Activated CD4-positive, alpha-beta T cell treated with anti-CD3 and anti-CD28 coated beads for 36 hours (primary cell): ENCODE data around the gene NOL12. TPM values are rescaled to one million over a fixed set of nuclear protein-coding genes. Genes with fewer than 3 reads are reported as not detected.

Source experiments
- ATAC-seq: fragments of 200-7000 bp; cut with Tn5 transposase; one replicate; pipeline ENCODE4 v1.10.0; 2021; ENCODE audit warnings: mild to moderate bottlenecking, moderate library complexity
- CTCF ChIA-PET: fragments of 350-600 bp; sonication (Branson Sonifier 250); formaldehyde crosslinking; loops from one replicate; lab custom pipeline; 2021; ENCODE audit warnings: antibody characterized with exemption; lab: Charles Lee
- POLR2A ChIA-PET: fragments of 350-600 bp; sonication (Branson Sonifier 250); formaldehyde crosslinking; loops from one replicate; lab custom pipeline; 2021; ENCODE audit warnings: antibody characterized with exemption, inconsistent platforms; lab: Charles Lee
- DNase-seq: peaks from one replicate; pipeline ENCODE4 v3.0.0-alpha.2; 2020
- H3K27ac Mint-ChIP-seq: one replicate; pipeline ENCODE4 v1.8.0; 2021; ENCODE audit warnings: mixed read lengths
- H3K27me3 Mint-ChIP-seq: one replicate; pipeline ENCODE4 v1.8.0; 2021; ENCODE audit warnings: mixed read lengths
- H3K36me3 Mint-ChIP-seq: one replicate; pipeline ENCODE4 v1.8.0; 2021; ENCODE audit warnings: low read depth, mixed read lengths
- H3K4me1 Mint-ChIP-seq: one replicate; pipeline ENCODE4 v1.8.0; 2021; ENCODE audit warnings: mixed read lengths
- H3K4me3 Mint-ChIP-seq: one replicate; pipeline ENCODE4 v1.8.0; 2021; ENCODE audit warnings: mild to moderate bottlenecking, moderate library complexity, mixed read lengths
- H3K9me3 Mint-ChIP-seq: one replicate; pipeline ENCODE4 v1.8.0; 2021; ENCODE audit warnings: low read depth, mixed read lengths
- intact Hi-C, 2 experiments: fragments of 100-400 bp; cut with DNase I in 1 of 2; cut with micrococcal nuclease in 1 of 2; formaldehyde crosslinking; loops; one replicate each; pipeline versions ENCODE4 v1.14.2 to v1.15.1; 2022 to 2024; cut with DNase I, micrococcal nuclease
- total RNA-seq, 2 experiments: library from RNA; stranded (reverse); gene quantifications; one replicate each; pipeline ENCODE4 v1.2.3, GENCODE V29; 2021

The NOL12 gene
- total RNA-seq, 2 experiments from 2014 or later: 37.1 to 42.3 TPM

- no peaks in the 10 kb centered on the region for H3K9me3 Mint-ChIP-seq
- peaks cover 31% of the 10 kb centered on the region for H3K4me1 Mint-ChIP-seq
- peak overlapping the region; percentile 86 for H3K4me3 Mint-ChIP-seq
- H3K36me3 Mint-ChIP-seq: peaks cover 2% of the 10 kb centered on the region
- H3K27ac Mint-ChIP-seq: peak overlapping the region; percentile 59
- ATAC-seq (no peak), DNase-seq (no peak)
- POLR2A ChIA-PET: interaction anchor here (1.3 to 2.6 kb wide), 2 partner anchors 12 to 17 kb away, joined by 5 to 8 read pairs; no protein-coding TSS in a partner anchor
- intact Hi-C loops: loop anchor here in 1 of 2 experiments (2.0 kb wide), 1 partner anchor 17 kb away; no protein-coding TSS in a partner anchor
- H3K27me3 Mint-ChIP-seq: no peaks in the 10 kb centered on the region
- CTCF ChIA-PET: interaction anchor here (0.7 to 8.6 kb wide), 5 partner anchors 12 to 541 kb away, joined by 3 to 98 read pairs (median 36); no protein-coding TSS in a partner anchor
Measured at GRCh38 chr22:37659897-37660708, 26.0 kb upstream of the NOL12 start.

DNA sequence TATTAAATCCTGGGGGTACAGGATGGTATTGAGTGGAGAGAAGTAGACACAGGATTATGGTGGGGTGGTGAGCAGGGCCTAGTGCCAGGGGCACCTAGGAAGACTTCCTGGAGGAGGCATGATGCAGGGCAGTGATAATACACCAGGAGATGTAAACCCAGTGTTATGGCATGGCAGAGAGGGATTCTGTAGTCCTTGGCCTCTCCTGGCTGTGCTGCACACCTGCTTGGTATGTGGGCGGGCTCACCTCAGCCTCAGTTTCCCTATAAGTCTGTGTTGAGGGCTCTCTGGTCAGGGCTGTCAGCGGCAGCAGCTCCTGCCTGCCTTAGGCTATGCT is 25.5 kb upstream of the NOL12 start:
- DNase-seq (no peak), ATAC-seq (no peak)
- Mint-ChIP-seq H3K27ac (no peak overlapping the region), H3K4me3 (peak overlapping the region; percentile 86), H3K9me3 (no peaks in the 10 kb centered on the region), H3K27me3 (no peaks in the 10 kb centered on the region), H3K36me3 (peaks cover 2% of the 10 kb centered on the region), H3K4me1 (peaks cover 31% of the 10 kb centered on the region)
- CTCF ChIA-PET: interaction anchor here (1.0 to 8.6 kb wide), 6 partner anchors 17 to 68 kb away, joined by 4 to 98 read pairs (median 12); no protein-coding TSS in a partner anchor
- POLR2A ChIA-PET: interaction anchor here (1.2 to 1.3 kb wide), 2 partner anchors 18 kb away, joined by 5 to 6 read pairs; no protein-coding TSS in a partner anchor
- intact Hi-C loops: no loop called here

DNA sequence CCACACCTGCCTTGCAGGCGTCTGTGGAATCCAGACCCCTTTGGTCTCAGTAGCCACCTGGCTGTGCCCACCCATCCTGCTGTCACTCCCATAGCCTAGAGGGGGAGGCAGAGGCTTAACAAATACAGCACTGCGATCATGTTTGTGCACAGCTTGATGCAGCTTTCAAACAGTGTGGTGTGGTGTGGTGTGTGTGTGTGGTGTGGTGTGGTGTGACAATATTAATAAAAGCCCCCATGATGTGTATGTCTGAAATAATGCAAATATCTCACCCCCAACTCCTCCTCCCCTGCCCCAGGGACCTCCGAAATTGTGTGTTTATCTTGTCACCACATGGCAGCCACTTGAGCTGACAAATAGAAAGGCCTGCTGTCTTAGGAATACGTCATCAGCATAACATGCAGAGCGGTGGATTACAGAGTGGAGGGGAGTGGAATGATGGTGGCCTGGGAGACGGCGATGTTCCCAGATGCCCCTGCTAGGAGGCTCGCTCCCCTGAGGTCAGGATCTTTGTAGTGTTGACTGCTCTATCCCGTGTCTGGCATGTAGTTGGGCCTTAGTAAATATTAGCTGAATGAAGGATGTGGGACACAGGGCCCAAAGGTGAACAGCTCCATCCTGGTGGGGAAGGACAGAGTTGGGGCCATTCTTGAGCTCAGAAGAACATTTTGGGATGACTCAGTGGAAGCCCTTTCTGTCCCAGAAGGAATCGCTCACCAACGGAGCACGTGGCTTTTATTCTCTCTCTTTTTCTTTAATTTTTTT is 24.8 kb upstream of the NOL12 start:
- peaks cover 31% of the 10 kb centered on the region for H3K4me1 Mint-ChIP-seq
- CTCF ChIA-PET: interaction anchor here (0.7 to 8.6 kb wide), 11 partner anchors 10 to 254 kb away, joined by 3 to 98 read pairs (median 4); partner anchors contain the start of genes LGALS1, NOL12 and SH3BP1

DNA sequence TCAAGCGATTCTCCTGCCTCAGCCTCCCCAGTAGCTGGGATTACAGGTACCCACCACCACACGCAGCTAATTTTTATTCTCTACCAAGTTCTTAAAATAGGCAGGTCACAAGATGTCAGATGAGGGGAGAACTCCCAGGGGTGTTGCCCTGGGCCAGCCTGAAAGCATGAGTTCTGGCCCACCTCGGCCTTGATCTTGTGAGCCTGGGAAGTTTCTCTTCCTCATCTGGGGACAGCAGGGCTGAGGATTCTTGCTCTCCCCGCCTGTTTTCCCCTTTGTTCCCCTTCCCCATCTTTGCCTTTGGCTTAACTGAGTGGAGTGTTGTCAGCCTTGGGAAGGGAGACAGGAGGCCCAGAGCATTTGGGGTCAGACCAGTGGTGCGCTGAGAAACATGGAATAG is 24.1 kb upstream of the NOL12 start:
- H3K27ac Mint-ChIP-seq: no peak overlapping the region
- CTCF ChIA-PET: interaction anchor here (1.0 to 8.6 kb wide), 9 partner anchors 10 to 70 kb away, joined by 3 to 98 read pairs (median 4); partner anchors contain the start of genes LGALS1, NOL12 and SH3BP1

More for the DNA sequence above, 24.8 kb upstream of the NOL12 start:
- POLR2A ChIA-PET: interaction anchor here (0.5 to 1.2 kb wide), 3 partner anchors 14 to 44 kb away, joined by 3 to 6 read pairs (median 3); partner anchors contain the start of gene LGALS1
- Mint-ChIP-seq H3K9me3 (no peaks in the 10 kb centered on the region), H3K27me3 (no peaks in the 10 kb centered on the region), H3K4me3 (no peak overlapping the region), H3K27ac (peak overlapping the region; percentile 2), H3K36me3 (peaks cover 6% of the 10 kb centered on the region)
- ATAC-seq: no peak
- intact Hi-C loops: no loop called here
- DNase-seq: no peak

GRCh38 chr22:37663521-37664140 is 22.5 kb upstream of the NOL12 start:
- POLR2A ChIA-PET: no interaction called here
- Mint-ChIP-seq H3K36me3 (peaks cover 11% of the 10 kb centered on the region), H3K27me3 (no peaks in the 10 kb centered on the region), H3K4me1 (peaks cover 25% of the 10 kb centered on the region), H3K9me3 (no peaks in the 10 kb centered on the region), H3K27ac (no peak overlapping the region), H3K4me3 (no peak overlapping the region)
- CTCF ChIA-PET: interaction anchor here (0.7 to 8.6 kb wide), 4 partner anchors 9 to 26 kb away, joined by 3 to 98 read pairs (median 6); no protein-coding TSS in a partner anchor
- intact Hi-C loops: no loop called here
- no peak for DNase-seq
- no peak for ATAC-seq

More for the DNA sequence above, 24.1 kb upstream of the NOL12 start:
- H3K27me3 Mint-ChIP-seq: no peaks in the 10 kb centered on the region
- peaks cover 11% of the 10 kb centered on the region for H3K36me3 Mint-ChIP-seq
- intact Hi-C loops: no loop called here
- peaks cover 31% of the 10 kb centered on the region for H3K4me1 Mint-ChIP-seq
- POLR2A ChIA-PET: interaction anchor here (0.6 to 1.2 kb wide), 3 partner anchors 13 to 19 kb away, joined by 3 to 6 read pairs (median 6); partner anchors contain the start of gene LGALS1
- no peak for DNase-seq
- H3K4me3 Mint-ChIP-seq: no peak overlapping the region
- no peaks in the 10 kb centered on the region for H3K9me3 Mint-ChIP-seq
- ATAC-seq: no peak

- Mint-ChIP-seq H3K9me3 (no peaks in the 10 kb centered on the region), H3K4me1 (peaks cover 24% of the 10 kb centered on the region), H3K4me3 (no peak overlapping the region), H3K27me3 (no peaks in the 10 kb centered on the region), H3K27ac (no peak overlapping the region), H3K36me3 (peaks cover 11% of the 10 kb centered on the region)
- POLR2A ChIA-PET: no interaction called here
- intact Hi-C loops: no loop called here
- DNase-seq (no peak), ATAC-seq (no peak)
- CTCF ChIA-PET: interaction anchor here (0.7 to 2.4 kb wide), 4 partner anchors 8 to 27 kb away, joined by 3 to 8 read pairs (median 5); no protein-coding TSS in a partner anchor
Measured at GRCh38 chr22:37664249-37665101, 21.7 kb upstream of the NOL12 start.

DNA sequence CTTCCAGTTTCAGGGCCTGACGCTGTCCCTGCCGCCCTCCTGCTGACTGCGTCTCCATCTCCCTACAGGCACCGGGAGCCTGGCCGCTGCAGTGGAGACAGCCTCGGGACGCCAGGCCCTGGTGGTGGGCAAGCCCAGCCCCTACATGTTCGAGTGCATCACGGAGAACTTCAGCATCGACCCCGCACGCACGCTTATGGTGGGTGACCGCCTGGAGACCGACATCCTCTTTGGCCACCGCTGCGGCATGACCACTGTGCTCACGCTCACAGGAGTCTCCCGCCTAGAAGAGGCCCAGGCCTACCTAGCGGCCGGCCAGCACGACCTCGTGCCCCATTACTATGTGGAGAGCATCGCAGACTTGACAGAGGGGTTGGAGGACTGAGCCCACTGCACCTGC is 20.7 kb upstream of the NOL12 start:
- no peak for ATAC-seq
- Mint-ChIP-seq H3K4me1 (peaks cover 17% of the 10 kb centered on the region), H3K9me3 (no peaks in the 10 kb centered on the region), H3K27ac (no peak overlapping the region), H3K4me3 (no peak overlapping the region), H3K27me3 (no peaks in the 10 kb centered on the region), H3K36me3 (peaks cover 9% of the 10 kb centered on the region)
- ChIA-PET POLR2A (no interaction called here), CTCF (interaction anchor here (2.4 kb wide), 1 partner anchor 15 kb away, joined by 8 read pairs; no protein-coding TSS in a partner anchor)
- intact Hi-C loops: no loop called here
- no peak for DNase-seq

DNA sequence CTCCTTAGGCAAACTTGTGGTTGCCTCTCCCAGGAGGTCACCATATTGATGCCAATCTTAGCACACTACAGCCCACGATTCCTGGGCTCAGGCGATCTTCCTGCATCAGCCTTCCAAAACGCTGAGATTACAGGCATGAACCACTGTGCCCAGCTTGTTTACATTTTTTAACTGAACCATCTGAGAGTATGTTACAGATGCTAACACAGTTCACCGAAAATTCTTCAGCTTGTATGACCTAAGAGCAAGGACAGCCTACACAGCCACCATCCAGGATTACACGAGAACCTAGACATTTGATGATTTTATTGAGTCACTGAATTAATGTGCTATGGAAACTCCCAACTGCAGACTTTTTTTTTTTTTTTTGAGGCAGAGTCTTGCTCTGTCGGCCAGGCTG is 16.6 kb upstream of the NOL12 start:
- ChIA-PET POLR2A (interaction anchor here (0.7 kb wide), 1 partner anchor 11 kb away, joined by 4 read pairs; the partner anchor contains the start of gene PDXP), CTCF (interaction anchor here (0.8 to 5.7 kb wide), 4 partner anchors 12 to 63 kb away, joined by 3 to 36 read pairs (median 22); partner anchors contain the start of gene PDXP)
- Mint-ChIP-seq H3K36me3 (peaks cover 12% of the 10 kb centered on the region), H3K4me3 (no peak overlapping the region), H3K27me3 (no peaks in the 10 kb centered on the region), H3K4me1 (peaks cover 39% of the 10 kb centered on the region), H3K9me3 (no peaks in the 10 kb centered on the region), H3K27ac (peak overlapping the region; percentile 29)
- ATAC-seq (peak; percentile 51), DNase-seq (no peak)
- intact Hi-C loops: no loop called here

GRCh38 chr22:37672206-37672919 is 13.8 kb upstream of the NOL12 start:
- Mint-ChIP-seq H3K4me3 (no peak overlapping the region), H3K9me3 (no peaks in the 10 kb centered on the region), H3K4me1 (peaks cover 57% of the 10 kb centered on the region), H3K36me3 (peaks cover 5% of the 10 kb centered on the region), H3K27me3 (no peaks in the 10 kb centered on the region), H3K27ac (peak overlapping the region; percentile 75)
- no peak for ATAC-seq
- ChIA-PET CTCF (interaction anchor here (0.6 to 5.7 kb wide), 8 partner anchors 8 to 48 kb away, joined by 3 to 36 read pairs (median 4); partner anchors contain the start of gene PDXP), POLR2A (interaction anchor here (1.3 to 1.4 kb wide), 2 partner anchors 13 to 29 kb away, joined by 4 to 8 read pairs; partner anchors contain the start of gene PDXP)
- peak; percentile 43 for DNase-seq
- intact Hi-C loops: loop anchor here in 1 of 2 experiments (10.0 kb wide), 1 partner anchor 1082 kb away; the partner anchor contains the start of gene SUN2
